ENCODE data around the gene WNT7B. TPM values are rescaled to one million over a fixed set of nuclear protein-coding genes. Genes with fewer than 3 reads are reported as not detected.

The WNT7B gene
- total RNA-seq, 4 donors from 2014 or later = 0.28 to 0.48 TPM; not detected in 2

DNA sequence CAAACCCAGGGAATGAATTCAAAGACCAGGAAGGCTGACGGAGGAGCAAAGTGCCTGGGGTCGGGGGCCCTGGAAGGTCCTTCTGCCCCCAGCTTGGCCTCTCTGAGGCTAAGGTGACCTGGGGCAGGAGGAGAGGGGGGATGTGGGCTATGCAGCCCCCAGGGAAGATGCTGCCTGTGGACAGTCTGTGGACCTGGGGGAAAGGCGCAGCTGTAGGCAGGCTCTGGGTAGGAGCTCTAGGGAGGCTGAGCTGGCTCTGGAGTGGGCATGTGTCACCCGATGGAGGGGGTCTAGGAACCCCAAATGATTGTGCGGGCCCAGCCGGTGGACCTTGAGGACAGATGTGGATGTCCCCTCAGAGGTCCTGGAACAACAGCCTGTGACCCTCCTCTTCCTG, 42.8 kb downstream of the WNT7B start:
- TF ChIP-seq, protein P1, sequence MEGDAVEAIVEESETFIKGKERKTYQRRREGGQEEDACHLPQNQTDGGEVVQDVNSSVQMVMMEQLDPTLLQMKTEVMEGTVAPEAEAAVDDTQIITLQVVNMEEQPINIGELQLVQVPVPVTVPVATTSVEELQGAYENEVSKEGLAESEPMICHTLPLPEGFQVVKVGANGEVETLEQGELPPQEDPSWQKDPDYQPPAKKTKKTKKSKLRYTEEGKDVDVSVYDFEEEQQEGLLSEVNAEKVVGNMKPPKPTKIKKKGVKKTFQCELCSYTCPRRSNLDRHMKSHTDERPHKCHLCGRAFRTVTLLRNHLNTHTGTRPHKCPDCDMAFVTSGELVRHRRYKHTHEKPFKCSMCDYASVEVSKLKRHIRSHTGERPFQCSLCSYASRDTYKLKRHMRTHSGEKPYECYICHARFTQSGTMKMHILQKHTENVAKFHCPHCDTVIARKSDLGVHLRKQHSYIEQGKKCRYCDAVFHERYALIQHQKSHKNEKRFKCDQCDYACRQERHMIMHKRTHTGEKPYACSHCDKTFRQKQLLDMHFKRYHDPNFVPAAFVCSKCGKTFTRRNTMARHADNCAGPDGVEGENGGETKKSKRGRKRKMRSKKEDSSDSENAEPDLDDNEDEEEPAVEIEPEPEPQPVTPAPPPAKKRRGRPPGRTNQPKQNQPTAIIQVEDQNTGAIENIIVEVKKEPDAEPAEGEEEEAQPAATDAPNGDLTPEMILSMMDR (IDR thresholded peaks at IDR 0.05) = no peak
- DNase-seq (ENCODE audit: low spot score) = no peak
- no peak for ATAC-seq (ENCODE audit: low FRiP score)

DNA sequence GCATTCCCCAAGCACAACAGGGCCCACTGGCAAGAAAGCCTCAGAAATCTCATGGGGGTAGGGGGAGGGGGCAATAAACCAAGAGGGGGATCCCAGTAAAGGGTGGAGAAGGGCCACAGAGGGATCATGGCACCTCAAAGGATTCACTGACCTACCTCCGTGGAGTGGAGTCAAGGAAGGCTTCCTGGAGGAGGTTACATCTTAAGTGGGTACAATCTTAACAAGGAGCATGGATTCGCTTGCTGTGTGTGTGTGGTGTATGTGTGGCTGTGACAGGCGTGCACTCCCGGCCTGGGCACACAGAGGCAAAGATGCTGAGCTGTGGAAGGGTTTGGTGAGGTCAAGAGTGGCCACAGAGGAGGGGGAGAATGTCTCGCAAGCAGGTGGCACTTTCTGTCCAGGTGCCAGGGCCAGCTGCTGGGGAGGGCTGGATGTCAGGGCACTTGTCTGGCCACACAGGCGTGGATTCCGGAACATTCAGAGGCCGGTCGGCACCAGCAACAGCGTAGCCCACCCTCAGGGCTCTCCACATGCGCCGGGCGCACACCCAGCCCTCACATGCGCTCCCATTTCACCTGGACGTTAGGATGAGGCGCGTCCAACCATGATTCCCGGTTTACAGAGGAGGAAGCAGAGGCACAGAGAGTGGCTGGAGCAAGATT, 43.3 kb downstream of the WNT7B start:
- ATAC-seq (ENCODE audit: low FRiP score) (no peak), DNase-seq (ENCODE audit: low spot score) (no peak)
- TF ChIP-seq, protein P1 (IDR thresholded peaks at IDR 0.05) = no peak

GRCh38 chr22:45932071-45932470, 44.9 kb downstream of the WNT7B start:
- ATAC-seq (ENCODE audit: low FRiP score) (no peak), DNase-seq (ENCODE audit: low spot score) (no peak)
- TF ChIP-seq, protein P1 (IDR thresholded peaks at IDR 0.05) = no peak

DNA sequence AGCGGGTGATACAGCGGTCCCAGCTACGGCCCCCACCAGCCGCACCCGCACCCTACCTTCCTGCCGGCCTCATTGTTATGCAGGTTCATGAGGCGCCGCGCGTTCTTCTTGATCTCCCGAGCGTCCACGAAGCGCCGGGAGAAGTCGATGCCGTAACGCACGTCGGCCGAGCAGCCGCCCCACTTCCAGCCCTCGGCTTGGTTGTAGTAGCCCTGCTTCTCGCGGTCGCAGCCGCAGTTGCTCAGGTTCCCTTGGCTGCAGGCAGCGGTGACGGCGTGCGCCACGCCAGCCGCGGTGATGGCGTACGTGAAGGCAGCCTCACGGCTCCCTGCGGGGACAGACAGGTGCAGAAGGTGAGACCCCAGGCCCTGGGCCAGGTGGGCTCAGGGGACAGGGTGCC, 45.9 kb downstream of the WNT7B start:
- DNase-seq (ENCODE audit: low spot score) = no peak
- no peak for ATAC-seq (ENCODE audit: low FRiP score)
- TF ChIP-seq, protein P1 (IDR thresholded peaks at IDR 0.05) = no peak

GRCh38 chr22:45930324-45930723, 46.6 kb downstream of the WNT7B start:
- ATAC-seq (ENCODE audit: low FRiP score) (no peak), DNase-seq (ENCODE audit: low spot score) (no peak)
- TF ChIP-seq, protein P1 (IDR thresholded peaks at IDR 0.05) = no peak

DNA sequence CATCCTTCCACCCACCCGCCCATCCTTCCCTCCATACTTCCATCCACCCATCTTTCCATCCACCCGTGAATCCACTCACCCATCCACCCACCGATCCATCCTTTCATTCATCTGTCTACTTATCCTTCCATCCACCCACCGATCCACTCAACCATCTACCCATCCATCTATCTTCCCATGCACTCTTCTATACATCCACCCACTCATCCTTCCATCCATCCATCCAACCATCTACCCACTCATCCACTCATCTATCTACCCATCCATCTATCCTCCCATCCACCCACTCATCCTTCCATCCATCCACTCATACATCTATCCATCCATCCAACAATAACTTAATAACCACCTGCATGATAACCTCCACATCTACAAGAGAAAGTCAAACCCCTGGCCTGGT, 47.3 kb downstream of the WNT7B start:
- ATAC-seq (ENCODE audit: low FRiP score) = no peak
- no peak for DNase-seq (ENCODE audit: low spot score)

More for the DNA sequence above, 47.3 kb downstream of the WNT7B start:
- TF ChIP-seq, protein P1 (IDR thresholded peaks at IDR 0.05) = no peak

Data from omental fat pad (tissue), 4 donors.